LHCN-M2 (cell line): ENCODE measurements around the gene RAET1L. TPM values are rescaled to one million over a fixed set of nuclear protein-coding genes. Genes with fewer than 3 reads are reported as not detected.
"Not testable (repeated sequence)": the region's sequence is repeated elsewhere in the genome, so short reads cannot be mapped to it uniquely, and the experiment has no call there.

Source experiments
- DNase-seq: peaks from one replicate; pipeline ENCODE4 v3.0.0-alpha.2; 2012; ENCODE audit warnings: low read depth
- total RNA-seq: library from RNA; depleted of rRNA; stranded (reverse); fragments of >200 nt; gene quantifications from 2 replicates; pipeline ENCODE4 v1.2.3, GENCODE V29; 2014; rRNA removed

The RAET1L gene
- total RNA-seq, 1 experiment from 2014 or later = not detected

DNA sequence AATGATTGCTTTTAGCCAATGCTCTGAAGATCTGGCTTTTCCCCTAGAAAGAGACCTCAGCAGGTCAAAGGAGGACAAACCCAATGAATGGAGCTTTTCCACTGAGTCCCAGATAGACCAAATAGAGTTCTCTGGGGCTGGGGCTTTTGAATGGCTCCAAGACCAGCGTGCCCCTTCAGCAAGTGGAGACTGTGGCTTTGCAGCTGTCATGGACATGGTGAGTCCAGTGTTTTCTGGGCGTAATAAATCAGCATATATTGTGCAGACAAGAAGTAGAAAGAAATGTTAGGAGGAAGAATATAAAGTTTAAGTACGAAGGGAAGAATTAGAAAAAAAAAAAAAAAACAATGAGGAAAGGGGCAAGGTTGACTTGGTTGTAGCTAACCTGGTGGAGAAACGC is 33.5 kb downstream of the RAET1L start:
- DNase-seq = no peak

DNA sequence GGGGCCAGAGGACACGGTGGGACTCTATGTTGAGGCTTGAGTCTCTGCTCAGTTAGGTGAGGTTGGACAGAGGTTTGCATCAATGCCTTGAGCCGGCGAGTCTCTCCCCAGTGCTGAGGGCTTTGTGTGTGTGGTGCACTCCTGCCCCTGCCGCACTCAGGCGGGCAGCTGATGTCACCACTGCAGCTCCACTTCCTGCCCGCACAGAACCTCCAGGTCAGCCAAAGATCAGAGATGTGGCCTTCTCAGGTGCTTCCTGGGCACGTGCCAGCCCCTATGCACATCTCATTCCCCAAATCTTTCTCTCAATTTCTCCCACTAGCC is 33.9 kb downstream of the RAET1L start:
- not testable (repeated sequence) for DNase-seq

DNA sequence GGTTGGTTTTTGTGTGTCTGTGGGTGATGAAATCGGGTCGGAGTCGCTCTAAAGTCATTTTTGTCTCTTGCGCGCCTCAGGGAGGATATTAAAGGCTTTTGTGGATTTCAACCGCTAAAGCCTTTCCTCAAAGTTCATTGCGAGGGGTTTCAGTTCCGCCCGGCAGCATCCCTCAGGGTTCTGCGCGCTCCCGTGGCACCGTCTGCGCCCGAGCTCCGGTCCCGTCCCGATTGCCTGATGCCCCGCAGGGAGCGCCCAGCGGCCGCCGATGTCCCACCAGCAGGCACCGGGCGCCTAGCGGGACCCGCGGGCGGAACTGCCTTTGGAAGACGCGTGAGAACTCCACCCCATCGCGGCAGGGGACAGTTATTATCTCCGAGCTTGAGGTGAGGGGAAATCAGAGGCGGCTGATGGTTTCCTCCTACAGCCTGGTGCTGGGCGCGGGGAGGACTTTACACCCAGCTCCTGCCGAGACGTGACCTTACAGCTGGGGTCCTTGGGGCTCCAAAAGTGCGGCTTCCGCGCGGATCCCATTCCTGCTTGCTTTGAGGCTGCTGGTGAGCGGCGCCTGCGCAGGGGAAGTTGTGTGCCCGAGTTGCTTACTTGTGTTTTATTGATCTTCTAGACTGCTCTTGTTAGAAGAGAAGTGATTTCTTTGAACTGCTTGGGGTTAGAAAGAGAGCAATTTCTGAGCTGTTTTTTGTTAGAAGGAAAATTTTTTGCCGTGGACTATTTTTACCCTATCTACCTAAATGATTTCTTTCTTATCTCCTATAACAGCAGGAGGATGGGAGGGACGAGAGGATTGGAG is 34.5 kb downstream of the RAET1L start:
- no peak for DNase-seq

DNA sequence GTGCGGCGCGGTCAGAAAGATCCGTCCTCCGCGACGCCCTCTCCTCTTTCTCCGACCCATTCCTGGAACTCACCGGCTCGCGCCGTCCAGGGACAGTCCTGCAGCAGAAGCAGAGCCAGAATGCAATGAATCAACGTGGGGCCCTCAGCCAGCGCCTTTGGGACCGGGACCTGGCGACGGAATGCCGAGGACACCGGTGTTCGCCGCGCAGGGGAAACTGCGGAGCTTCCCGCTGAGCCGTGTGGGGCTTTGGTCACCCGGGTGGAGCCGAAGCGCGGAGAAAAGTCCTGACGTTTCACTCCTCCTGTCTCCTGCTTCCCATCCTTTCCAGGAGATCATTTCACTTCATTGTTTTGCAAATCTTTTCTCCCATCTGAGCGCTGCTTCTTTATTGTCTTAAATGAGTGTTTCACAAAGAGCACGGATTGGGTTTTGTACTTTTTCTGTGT is 35.1 kb downstream of the RAET1L start:
- no peak for DNase-seq

DNA sequence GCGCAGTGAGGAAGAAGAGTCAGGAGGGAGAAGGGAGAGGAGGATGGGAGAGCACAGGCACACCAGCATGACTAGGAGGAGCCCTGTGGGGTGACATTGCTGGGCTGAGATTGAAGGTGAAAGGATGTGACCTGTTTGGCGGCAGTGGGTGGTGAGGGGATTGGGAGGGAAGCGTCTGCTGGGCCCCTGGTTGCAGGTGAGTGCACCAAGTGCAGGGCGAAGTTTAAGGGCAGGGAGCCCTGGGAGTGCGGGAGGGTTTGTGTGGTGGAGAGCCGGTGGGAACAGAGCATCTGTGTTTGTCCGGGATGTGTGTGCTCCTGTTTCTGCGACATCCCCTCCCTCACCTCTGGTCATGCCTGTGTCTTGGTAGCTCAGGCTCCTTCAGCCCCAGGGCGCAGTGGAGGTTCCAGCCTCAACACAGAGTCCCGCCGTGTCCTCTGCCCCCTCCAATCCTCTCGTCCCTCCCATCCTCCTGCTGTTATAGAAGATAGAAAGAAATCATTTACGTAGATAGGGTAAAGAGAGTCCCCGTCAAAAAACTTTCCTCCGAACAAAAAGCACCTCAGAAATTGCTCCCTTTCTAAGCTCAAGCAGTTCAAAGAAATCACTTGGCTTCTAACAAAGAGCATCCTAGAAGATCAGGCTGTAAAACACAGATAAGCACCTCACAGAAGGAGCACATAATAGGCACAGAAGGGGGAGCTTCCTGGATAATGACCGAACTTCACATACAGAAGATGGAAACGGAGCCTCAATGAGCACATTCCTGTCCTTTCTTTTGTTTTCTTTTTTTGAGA is 36.6 kb downstream of the RAET1L start:
- DNase-seq = no peak

DNA sequence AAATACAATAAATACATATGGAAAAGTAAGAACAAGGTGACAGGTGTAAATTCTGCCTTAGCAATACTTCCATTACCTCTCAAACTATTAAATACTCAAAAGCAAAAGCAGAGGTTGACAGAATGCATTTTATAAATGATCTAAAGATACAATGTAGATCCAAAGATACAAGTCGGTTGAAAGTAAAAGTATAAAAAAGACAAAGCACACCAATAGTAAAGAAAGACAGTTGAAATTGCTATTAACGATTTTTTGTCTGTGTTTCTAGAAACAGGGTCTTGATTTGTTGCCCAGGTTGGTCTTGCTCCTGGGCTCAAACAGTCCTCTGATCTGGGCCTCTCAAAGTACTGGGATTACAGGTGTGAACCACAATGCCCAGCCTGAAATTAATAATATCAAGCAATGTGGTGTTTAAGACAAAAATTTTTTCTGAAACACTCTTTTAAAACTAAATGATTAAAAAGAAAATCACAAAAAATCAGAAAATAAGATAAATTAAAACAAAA is 37.7 kb downstream of the RAET1L start:
- no peak for DNase-seq

DNA sequence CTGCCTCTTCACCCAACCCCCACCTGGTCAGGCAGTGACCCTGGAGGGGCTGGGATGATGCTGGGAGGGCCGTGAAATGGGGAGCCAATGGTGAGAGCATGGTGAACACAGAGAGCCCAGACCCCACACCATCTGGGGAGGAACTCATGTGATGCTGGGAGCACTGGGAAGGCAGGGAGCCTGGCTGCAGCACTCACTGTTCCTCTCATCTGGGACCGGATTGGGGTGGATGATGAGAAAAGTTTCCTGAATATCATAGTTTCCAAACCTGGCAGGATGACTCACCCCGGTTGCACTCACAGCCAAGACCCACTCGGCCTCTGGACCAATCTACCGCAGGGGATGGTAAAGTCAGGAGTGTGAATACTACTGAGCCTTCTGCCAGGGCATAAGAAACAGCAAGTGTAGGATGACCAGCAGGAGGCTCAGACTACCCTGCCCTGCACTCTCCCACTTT is 39.8 kb downstream of the RAET1L start:
- peak; percentile 31 for DNase-seq

DNA sequence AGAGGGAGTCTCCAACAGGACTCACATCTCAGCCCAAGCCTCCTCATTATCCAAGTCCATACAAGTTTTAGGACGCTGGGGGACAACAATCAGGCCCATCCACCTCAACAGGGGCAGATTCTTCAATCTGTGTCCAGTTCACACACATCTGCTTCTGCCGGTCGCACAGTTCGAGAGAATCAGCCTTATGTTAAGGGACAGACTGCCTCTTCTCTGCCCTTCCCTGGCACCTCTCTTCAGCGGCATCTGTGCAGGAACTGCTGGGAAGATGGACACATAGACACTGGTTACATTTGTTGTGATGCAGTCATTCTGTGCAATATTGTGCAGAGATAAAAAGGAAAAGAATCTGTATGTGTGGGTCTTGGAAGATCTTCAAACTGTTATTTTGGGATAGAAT is 40.6 kb downstream of the RAET1L start:
- DNase-seq = no peak

DNA sequence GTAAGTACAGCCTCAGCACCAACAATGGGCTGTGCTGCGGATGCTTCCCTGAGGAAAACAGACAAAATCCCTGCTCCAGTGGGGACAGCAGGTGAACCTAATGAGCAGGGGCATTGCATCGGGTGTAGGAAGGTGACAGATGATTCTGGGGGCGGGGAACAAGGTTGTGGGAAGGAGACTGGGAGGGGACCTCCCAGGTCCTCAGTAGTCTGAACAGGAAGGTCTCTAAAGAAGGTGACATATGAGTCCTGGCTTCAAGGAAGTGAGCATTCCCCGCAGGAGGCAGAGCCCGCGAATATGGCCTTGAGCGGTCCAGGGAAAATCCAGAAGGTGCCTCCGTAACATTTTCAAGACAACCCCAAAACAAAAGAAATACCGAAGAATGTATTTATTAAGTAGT is 42.2 kb downstream of the RAET1L start:
- DNase-seq = no peak

DNA sequence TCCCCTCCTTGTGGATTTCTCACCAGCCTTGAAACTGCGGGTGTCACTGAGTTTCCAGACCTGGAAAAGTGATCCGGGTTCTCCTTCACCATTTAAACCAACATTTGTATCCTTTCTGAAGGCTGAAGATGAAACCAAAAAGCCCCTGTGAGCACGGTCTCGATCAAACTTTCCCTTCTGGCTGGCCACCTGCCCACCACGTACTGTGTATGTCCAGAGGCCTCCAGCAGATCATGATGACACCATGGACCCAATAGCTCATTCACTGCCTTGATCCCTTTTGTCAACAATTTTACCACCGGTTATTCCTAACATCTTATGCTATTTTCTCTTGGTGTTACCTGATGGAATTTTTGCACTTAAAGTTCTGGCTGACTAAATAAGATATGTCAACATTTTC is 46.0 kb downstream of the RAET1L start:
- no peak for DNase-seq

DNA sequence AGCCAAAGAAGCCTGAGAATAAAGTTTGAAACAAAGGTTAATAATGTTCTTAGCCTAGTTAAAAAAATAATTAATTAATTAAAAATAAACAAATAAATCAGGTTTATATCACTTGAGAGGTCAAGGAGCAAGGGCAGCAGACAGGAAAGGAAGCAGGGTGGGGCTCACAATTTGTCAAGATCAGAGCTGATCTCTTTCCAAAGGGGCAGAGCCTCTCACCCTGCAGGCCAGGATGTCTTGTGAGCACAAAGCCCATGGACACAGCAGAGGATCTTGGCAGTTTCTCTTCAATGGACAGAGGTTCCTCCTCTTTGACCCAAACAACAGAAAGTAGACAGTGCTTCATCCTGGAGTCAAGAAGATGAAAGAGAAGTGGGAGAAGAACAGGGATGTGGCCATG is 46.7 kb downstream of the RAET1L start:
- DNase-seq = no peak

DNA sequence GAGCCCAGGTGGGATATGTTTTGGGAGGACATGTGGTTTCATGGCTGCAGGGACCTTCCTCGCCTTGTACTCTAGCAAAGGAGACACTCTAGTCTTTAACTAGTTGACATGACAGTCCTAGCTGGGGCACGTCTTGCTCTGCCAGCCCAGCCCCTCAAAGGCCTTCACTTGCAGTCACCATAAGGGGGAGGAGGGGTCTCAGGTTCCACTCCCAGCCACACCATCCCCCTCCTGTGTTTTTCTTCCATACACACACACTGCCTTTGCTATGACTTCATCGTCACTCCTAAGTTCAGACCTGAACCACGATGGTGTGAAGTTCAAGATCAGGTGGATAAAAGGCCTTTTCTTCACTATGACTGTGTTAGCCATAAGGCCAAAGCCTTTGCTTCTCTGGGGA is 48.1 kb downstream of the RAET1L start:
- DNase-seq = no peak

DNA sequence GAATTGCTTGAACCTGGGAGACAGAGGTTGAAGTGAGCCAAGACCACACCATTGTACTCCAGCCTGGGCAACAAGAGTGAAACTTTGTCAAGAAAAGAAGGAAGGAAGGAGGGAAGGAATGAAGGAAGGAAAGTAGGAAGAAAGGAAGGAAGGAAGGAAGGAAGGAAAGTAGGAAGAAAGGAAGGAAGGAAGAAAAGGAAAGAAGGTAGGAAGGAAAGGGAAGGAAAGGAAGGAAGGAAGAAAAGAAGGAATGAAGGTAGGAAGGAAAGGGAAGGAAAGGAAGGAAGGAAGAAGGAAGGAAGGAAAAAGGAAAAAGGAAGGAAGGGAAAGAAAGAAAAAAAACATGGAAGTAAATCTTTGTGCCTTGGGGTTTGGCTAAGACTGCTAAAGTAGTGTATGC is 49.9 kb downstream of the RAET1L start:
- DNase-seq = no peak

DNA sequence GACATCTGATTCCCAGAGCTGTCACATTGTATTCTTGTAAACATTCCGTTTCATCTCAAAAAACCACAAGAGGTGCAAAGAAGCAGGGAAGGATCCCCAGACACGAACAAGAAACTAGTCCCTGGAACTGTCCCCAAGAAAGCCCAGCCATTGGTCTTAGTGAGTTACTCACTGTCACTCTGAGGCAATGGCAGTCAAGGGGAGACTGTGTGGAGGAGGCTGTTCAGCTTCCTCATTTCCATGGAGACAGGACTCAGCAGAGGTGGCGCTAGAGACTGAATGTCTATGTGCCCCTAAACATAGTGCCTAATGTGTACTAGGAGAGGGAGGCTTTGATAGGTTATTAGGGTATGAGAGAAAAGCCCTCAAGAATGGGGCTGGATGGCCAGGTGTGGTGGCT is 50.5 kb downstream of the RAET1L start:
- no peak for DNase-seq

DNA sequence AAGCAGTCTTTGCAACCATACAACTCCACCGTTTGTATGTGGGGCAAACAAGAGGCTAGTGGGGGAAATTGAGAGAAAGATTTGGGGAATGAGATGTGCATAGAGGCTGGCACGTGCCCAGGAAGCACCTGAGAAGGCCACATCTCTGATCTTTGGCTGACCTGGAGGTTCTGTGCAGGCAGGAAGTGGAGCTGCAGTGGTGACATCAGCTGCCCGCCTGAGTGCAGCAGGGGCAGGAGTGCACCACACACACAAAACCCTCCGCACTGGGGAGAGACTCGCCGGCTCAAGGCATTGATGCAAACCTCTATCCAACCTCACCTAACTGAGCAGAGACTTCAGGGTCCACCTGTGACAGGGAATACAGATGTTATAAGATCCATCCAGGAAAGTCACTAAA is 50.9 kb downstream of the RAET1L start:
- not testable (repeated sequence) for DNase-seq

DNA sequence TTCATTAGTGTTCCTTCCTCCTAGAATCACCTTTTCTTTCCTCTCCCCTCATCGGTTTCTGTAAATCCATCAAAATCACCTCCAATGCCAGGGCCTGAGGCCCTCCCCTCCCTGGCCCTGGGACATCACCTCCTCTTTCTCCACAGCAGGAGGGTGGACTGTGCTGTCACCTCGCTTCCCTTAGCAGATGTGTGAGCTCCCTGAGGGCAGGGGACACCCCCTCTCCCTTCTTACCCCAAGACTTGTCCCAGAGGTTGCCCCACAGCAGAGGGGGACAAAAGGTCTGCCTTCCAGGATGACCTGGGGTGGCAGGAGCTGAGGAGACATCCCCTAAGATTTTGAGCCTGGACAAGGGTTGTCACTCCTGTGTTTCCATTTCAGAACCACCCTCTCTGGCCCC is 55.7 kb downstream of the RAET1L start:
- DNase-seq = no peak

DNA sequence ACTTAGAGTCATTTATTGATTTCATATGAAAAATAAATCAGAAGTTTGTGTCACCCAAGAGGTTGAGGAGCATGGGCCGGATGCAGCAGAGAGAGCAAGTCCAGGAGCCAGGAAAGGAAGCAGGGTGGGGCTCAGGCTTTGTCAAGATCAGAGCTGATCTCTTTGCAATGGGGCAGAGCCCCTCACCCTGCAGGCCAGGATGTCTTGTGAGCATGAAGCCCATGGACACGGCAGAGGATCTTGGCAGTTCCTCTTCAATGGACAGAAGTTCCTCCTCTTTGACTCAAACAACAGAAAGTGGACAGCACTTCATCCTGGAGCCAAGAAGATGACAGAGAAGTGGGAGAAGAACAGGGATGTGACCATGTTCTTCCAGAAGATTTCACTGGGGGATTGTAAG is 56.4 kb downstream of the RAET1L start:
- not testable (repeated sequence) for DNase-seq

Other genes starting within 250 kb of the RAET1L start
- gene LRP11, start 161.2 kb downstream of the RAET1L start, total RNA-seq = 46.6 and 50.9 TPM in 2 replicates
- 1.3 and 2.8 TPM in 2 replicates for gene RAET1E, start 127.4 kb downstream of the RAET1L start, total RNA-seq
- gene RAET1G, start 102.4 kb downstream of the RAET1L start, total RNA-seq = 1.2 and 1.3 TPM in 2 replicates
- 7.6 and 8.1 TPM in 2 replicates for gene ULBP2, start 83.5 kb downstream of the RAET1L start, total RNA-seq
- 0.13 and 0.29 TPM in 2 replicates for gene ULBP1, start 61.6 kb downstream of the RAET1L start, total RNA-seq
- 10.7 and 11.0 TPM in 2 replicates for gene ULBP3, start 43.6 kb upstream of the RAET1L start, total RNA-seq
- not detected in 2 replicates for gene PPP1R14C, start 117.5 kb upstream of the RAET1L start, total RNA-seq